ENCODE measurements around the gene RNF225. TPM values are rescaled to one million over a fixed set of nuclear protein-coding genes. Genes with fewer than 3 reads are reported as not detected.
"Not testable (repeated sequence)": the region's sequence is repeated elsewhere in the genome, so short reads cannot be mapped to it uniquely, and the experiment has no call there.

RNF225 gene
- total RNA-seq, 4 donors from 2014 or later, result not detected

DNA sequence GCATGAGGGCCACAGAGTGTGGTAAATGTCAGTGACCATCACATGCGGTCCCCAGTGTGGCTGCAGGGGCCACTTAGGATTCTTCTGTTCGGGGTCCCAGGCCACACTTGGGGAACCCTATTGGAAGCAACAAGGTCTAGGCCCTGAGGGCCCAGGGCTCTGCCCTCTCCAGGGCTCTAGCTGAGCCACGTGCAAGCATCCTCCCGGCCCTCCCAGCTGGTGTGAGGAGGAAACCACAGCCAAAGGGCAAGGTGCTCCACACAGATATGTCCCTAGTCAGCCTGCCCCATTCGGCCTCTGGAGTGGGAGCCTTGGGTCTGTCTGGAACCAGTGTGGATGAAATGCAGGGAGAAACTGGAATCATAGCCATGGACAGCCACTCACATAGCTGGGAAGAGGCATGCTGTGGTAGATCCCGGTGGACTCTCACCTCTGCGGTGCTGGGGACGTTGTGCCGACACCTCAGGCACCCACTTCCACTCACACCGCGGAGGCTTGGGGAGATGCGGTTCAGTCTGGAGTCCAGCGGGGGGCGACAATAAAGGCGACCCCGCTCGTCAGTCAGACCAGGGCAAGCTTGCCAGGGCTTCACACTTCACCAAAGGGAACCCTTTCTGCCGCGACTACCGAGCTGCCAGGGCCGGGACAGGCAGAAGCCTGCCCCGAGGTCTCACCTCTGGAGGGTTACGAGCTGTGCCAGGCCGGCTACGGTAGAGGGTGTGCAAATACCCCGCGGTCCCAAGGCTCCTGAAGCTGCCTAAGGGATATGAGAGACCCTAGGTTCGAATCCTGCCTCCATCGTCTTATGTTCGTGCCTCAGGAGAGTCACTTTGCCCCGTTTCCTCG is 28.6 kb upstream of the RNF225 start:
- ATAC-seq (ENCODE audit: low FRiP score) (no peak), DNase-seq (ENCODE audit: low spot score) (no peak)
- TF ChIP-seq, protein P1, sequence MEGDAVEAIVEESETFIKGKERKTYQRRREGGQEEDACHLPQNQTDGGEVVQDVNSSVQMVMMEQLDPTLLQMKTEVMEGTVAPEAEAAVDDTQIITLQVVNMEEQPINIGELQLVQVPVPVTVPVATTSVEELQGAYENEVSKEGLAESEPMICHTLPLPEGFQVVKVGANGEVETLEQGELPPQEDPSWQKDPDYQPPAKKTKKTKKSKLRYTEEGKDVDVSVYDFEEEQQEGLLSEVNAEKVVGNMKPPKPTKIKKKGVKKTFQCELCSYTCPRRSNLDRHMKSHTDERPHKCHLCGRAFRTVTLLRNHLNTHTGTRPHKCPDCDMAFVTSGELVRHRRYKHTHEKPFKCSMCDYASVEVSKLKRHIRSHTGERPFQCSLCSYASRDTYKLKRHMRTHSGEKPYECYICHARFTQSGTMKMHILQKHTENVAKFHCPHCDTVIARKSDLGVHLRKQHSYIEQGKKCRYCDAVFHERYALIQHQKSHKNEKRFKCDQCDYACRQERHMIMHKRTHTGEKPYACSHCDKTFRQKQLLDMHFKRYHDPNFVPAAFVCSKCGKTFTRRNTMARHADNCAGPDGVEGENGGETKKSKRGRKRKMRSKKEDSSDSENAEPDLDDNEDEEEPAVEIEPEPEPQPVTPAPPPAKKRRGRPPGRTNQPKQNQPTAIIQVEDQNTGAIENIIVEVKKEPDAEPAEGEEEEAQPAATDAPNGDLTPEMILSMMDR (IDR thresholded peaks at IDR 0.05), result no peak

GRCh38 chr19:58367698-58368454 is 27.6 kb upstream of the RNF225 start:
- TF ChIP-seq, protein P1 (IDR thresholded peaks at IDR 0.05), result no peak
- no peak for ATAC-seq (ENCODE audit: low FRiP score)
- no peak for DNase-seq (ENCODE audit: low spot score)

DNA sequence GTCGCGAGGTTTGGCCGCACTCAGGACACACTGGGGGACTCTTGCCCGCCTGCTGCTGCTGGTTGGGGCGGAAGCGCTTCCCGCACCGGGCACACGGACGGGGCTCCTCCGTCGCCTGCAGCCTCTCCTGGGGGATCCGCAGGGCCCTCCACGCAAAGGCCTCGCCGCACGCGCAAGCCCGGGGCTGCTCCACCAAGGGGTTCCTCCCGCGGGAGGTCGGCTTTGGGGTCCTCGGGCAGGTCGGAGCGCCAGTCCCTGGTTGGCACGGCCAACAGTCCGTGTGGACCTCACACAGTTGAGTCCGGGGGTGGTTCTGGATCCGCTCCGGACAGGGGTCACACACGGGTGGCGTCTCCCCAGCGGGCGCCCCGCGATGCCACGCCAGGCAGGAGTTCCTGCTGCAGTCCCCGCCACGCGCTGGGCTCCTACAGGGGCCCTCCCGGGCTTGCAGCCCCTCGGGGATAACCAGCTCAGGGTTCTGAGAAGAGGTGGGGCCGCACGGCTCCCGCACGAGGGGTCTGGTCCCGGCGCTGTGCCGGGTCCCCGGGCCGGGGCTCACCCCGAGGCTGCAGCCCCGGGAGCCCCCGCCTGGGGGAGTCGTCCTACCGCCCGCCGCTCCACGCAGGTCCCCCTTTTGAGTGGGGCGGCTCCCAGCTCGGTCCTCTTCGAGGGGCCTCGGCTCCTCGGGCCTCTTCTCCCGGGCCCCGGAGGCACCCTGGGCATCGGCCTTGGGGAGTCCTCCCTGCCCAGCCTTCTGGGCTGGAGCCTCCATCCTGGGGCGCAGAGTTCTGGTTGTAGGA is 26.7 kb upstream of the RNF225 start:
- DNase-seq (ENCODE audit: low spot score) (no peak), ATAC-seq (ENCODE audit: low FRiP score) (no peak)
- TF ChIP-seq, protein P1 (IDR thresholded peaks at IDR 0.05), result no peak

- TF ChIP-seq, protein P1 (IDR thresholded peaks at IDR 0.05), result no peak
- DNase-seq (ENCODE audit: low spot score) (no peak), ATAC-seq (ENCODE audit: low FRiP score) (no peak)
Observed at GRCh38 chr19:58372311-58373133, 22.9 kb upstream of the RNF225 start.

- DNase-seq (ENCODE audit: low spot score), result no peak
- TF ChIP-seq, protein P1 (IDR thresholded peaks at IDR 0.05), result no peak
- ATAC-seq (ENCODE audit: low FRiP score), result no peak
Observed at GRCh38 chr19:58374200-58374599, 21.3 kb upstream of the RNF225 start.

DNA sequence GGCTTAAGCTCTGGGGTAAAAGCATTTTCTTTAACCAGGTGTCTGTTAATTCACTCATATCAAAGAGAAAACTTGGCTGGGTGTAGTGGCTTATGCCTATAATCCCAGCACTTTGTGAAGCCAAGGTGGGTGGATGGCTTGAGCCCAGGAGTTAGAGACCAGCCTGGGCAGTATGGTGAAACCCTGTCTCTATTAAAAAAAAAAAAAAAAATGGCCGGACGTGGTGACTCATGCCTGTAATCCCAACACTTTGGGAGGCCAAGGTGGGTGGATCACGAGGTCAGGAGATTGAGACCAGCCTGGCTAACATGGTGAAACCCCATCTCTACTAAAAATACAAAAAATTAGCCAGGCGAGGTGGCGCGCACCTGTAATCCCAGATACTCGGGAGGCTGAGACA is 18.7 kb upstream of the RNF225 start:
- not testable (repeated sequence) for DNase-seq (ENCODE audit: low spot score); ATAC-seq (ENCODE audit: low FRiP score)
